SK-N-SH treated with all-trans-retinoic acid at 6 μM for 48 hours (cell line): ENCODE measurements around the gene ATP1A3.

Source experiments
- PATZ1 ChIP-seq: fragments of 250-450 bp; sonication (Bioruptor Pico); IDR thresholded peaks from 2 replicates; pipeline ENCODE4 v1.8.0; 2020; ENCODE audit warnings: mild to moderate bottlenecking, moderate library complexity, borderline replicate concordance
- PPARA ChIP-seq: fragments of 250-450 bp; sonication (Bioruptor Pico); IDR thresholded peaks from 2 replicates; pipeline ENCODE4 v1.5.0; 2020; ENCODE audit warnings: mild to moderate bottlenecking, borderline replicate concordance
- TSHZ2 ChIP-seq: fragments of 250-450 bp; sonication (Bioruptor Pico); IDR thresholded peaks from 2 replicates; pipeline ENCODE4 v1.5.0; 2020; ENCODE audit warnings: mild to moderate bottlenecking, moderate library complexity
- ZC3H10 ChIP-seq: fragments of 250-450 bp; sonication (Bioruptor Pico); IDR thresholded peaks from 2 replicates; pipeline ENCODE4 v1.5.1; 2021; ENCODE audit warnings: mild to moderate bottlenecking, moderate library complexity
- ZFP3 ChIP-seq: fragments of 250-450 bp; sonication (Bioruptor Pico); IDR thresholded peaks from 2 replicates; pipeline ENCODE4 v1.5.0; 2020; ENCODE audit warnings: mild to moderate bottlenecking, moderate library complexity
- ZNF565 ChIP-seq: fragments of 450-650 bp; formaldehyde crosslinking; conservative IDR thresholded peaks from 2 replicates; pipeline ENCODE4 v1.5.0; 2020; ENCODE audit warnings: low read depth, mild to moderate bottlenecking, moderate library complexity
- ZNF70 ChIP-seq: fragments of 450-650 bp; formaldehyde crosslinking; IDR thresholded peaks from 2 replicates; pipeline ENCODE4 v1.5.0; 2020; ENCODE audit warnings: mild to moderate bottlenecking, moderate library complexity

GRCh38 chr19:41995959-41996797 is 2.1 kb upstream of the ATP1A3 start:
- TF ChIP-seq ZNF565 (no peak), ZNF70 (CRISPR knock-in tag) (no peak), PATZ1 (CRISPR knock-in tag) (no peak), PPARA (CRISPR knock-in tag) (no peak), ZFP3 (no peak), ZC3H10 (no peak), TSHZ2 (CRISPR knock-in tag) (no peak)
